ENCODE data around the gene CENPU. TPM values are rescaled to one million over a fixed set of nuclear protein-coding genes. Genes with fewer than 3 reads are reported as not detected.

Gene CENPU
- total and polyA plus RNA-seq, 2 of the 13 experiments (the other 11 are each of a cell fraction or from before 2014, with no cell fraction given), result 11.7 to 35.8 TPM

DNA sequence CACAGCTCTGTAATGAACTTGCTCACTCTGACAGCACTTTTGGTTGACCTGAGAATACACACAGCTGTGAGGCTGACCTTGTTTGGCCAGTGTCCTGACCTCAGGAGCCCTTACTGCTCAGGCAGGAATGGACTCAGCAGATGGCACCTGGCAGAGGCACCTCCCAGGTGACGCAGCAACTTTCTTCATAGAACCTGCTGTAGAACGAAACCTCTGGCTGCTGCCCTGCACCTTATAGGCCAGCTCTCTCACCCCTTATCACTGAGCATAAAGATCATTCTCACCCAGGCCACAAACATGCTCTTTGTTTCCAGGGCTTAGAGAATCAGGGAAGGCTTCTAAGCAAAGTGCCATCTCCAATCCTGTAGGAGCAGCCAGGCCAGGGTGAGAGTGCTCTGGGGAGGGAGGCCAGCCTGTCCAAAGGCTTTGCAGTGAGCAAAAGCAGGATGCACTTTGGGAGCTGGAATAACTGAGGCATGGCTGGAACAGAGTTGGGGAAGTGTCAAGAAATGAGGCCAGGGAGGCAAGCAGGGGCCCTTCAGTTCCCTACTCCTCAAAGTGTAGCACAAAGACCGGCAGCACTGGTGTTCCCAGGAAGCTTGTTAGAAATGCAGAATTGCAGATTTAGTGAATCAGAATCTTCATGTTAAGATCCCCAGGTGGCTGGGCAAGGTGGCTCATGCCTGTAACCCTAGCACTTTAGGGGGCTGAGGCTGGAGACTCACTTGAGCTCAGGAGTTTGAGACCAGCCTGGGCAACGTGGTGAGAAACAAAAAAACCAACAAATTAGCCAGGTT lies 13.3 kb upstream of the CENPU start (continued):
- TF ChIP-seq, protein P1, sequence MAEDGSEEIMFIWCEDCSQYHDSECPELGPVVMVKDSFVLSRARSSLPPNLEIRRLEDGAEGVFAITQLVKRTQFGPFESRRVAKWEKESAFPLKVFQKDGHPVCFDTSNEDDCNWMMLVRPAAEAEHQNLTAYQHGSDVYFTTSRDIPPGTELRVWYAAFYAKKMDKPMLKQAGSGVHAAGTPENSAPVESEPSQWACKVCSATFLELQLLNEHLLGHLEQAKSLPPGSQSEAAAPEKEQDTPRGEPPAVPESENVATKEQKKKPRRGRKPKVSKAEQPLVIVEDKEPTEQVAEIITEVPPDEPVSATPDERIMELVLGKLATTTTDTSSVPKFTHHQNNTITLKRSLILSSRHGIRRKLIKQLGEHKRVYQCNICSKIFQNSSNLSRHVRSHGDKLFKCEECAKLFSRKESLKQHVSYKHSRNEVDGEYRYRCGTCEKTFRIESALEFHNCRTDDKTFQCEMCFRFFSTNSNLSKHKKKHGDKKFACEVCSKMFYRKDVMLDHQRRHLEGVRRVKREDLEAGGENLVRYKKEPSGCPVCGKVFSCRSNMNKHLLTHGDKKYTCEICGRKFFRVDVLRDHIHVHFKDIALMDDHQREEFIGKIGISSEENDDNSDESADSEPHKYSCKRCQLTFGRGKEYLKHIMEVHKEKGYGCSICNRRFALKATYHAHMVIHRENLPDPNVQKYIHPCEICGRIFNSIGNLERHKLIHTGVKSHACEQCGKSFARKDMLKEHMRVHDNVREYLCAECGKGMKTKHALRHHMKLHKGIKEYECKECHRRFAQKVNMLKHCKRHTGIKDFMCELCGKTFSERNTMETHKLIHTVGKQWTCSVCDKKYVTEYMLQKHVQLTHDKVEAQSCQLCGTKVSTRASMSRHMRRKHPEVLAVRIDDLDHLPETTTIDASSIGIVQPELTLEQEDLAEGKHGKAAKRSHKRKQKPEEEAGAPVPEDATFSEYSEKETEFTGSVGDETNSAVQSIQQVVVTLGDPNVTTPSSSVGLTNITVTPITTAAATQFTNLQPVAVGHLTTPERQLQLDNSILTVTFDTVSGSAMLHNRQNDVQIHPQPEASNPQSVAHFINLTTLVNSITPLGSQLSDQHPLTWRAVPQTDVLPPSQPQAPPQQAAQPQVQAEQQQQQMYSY (CRISPR knock-in tag; IDR thresholded peaks at IDR 0.05), result 0 out of 2 replicates have a peak, but pooled peaks have one; percentile 42
- TF ChIP-seq SMARCE1 (IDR thresholded peaks at IDR 0.05; ENCODE audit: borderline replicate concordance) (no peak), NFE2L2 (IDR thresholded peaks at IDR 0.05; ENCODE audit: low read length) (peak; percentile 58; the same call in 1 of the 2 replicates), ZNF891 (CRISPR knock-in tag; IDR thresholded peaks at IDR 0.05) (0 out of 2 replicates have a peak, but pooled peaks have one; percentile 24)
- TF ChIP-seq, protein P2, sequence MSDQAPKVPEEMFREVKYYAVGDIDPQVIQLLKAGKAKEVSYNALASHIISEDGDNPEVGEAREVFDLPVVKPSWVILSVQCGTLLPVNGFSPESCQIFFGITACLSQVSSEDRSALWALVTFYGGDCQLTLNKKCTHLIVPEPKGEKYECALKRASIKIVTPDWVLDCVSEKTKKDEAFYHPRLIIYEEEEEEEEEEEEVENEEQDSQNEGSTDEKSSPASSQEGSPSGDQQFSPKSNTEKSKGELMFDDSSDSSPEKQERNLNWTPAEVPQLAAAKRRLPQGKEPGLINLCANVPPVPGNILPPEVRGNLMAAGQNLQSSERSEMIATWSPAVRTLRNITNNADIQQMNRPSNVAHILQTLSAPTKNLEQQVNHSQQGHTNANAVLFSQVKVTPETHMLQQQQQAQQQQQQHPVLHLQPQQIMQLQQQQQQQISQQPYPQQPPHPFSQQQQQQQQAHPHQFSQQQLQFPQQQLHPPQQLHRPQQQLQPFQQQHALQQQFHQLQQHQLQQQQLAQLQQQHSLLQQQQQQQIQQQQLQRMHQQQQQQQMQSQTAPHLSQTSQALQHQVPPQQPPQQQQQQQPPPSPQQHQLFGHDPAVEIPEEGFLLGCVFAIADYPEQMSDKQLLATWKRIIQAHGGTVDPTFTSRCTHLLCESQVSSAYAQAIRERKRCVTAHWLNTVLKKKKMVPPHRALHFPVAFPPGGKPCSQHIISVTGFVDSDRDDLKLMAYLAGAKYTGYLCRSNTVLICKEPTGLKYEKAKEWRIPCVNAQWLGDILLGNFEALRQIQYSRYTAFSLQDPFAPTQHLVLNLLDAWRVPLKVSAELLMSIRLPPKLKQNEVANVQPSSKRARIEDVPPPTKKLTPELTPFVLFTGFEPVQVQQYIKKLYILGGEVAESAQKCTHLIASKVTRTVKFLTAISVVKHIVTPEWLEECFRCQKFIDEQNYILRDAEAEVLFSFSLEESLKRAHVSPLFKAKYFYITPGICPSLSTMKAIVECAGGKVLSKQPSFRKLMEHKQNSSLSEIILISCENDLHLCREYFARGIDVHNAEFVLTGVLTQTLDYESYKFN (CRISPR knock-in tag; conservative IDR thresholded peaks at IDR 0.05), result peak; percentile 41; the same call in 1 of the 2 replicates
- TF ChIP-seq, protein P3, sequence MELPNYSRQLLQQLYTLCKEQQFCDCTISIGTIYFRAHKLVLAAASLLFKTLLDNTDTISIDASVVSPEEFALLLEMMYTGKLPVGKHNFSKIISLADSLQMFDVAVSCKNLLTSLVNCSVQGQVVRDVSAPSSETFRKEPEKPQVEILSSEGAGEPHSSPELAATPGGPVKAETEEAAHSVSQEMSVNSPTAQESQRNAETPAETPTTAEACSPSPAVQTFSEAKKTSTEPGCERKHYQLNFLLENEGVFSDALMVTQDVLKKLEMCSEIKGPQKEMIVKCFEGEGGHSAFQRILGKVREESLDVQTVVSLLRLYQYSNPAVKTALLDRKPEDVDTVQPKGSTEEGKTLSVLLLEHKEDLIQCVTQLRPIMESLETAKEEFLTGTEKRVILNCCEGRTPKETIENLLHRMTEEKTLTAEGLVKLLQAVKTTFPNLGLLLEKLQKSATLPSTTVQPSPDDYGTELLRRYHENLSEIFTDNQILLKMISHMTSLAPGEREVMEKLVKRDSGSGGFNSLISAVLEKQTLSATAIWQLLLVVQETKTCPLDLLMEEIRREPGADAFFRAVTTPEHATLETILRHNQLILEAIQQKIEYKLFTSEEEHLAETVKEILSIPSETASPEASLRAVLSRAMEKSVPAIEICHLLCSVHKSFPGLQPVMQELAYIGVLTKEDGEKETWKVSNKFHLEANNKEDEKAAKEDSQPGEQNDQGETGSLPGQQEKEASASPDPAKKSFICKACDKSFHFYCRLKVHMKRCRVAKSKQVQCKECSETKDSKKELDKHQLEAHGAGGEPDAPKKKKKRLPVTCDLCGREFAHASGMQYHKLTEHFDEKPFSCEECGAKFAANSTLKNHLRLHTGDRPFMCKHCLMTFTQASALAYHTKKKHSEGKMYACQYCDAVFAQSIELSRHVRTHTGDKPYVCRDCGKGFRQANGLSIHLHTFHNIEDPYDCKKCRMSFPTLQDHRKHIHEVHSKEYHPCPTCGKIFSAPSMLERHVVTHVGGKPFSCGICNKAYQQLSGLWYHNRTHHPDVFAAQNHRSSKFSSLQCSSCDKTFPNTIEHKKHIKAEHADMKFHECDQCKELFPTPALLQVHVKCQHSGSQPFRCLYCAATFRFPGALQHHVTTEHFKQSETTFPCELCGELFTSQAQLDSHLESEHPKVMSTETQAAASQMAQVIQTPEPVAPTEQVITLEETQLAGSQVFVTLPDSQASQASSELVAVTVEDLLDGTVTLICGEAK (IDR thresholded peaks at IDR 0.05), result no peak
- TF ChIP-seq, protein P3 (CRISPR knock-in tag; IDR thresholded peaks at IDR 0.05), result no peak
